K562 (cell line): ENCODE measurements around the gene LGI4. TPM values are rescaled to one million over a fixed set of nuclear protein-coding genes. Genes with fewer than 3 reads are reported as not detected.

Source experiments
- ATAC-seq: fragments of 200-7000 bp; cut with Tn5 transposase; 3 replicates; pipeline ENCODE4 v1.9.1; 2020; ENCODE audit warnings: moderate library complexity
- BruUV-seq: library from RNA; stranded (reverse); fragments of 400-500 nt; replicated peaks from 2 replicates; lab custom pipeline; 2021; lab: Mats Ljungman, UMichigan
- CTCF ChIA-PET: fragments of 300-600 bp; formaldehyde crosslinking; extraction: SDS; loops from one replicate; lab custom pipeline; 2021; ENCODE audit warnings: low intra/inter-chr PET ratio; lab: Yijun Ruan, JAX
- POLR2A ChIA-PET: fragments of 300-600, 350-650 bp; sonication (Branson Sonifier 250); formaldehyde crosslinking; extraction: SDS; loops from one replicate; lab custom pipeline; 2021; ENCODE audit warnings: antibody characterized with exemption, inconsistent platforms; lab: Yijun Ruan, JAX
- DNase-seq, 4 experiments: peaks; one replicate each; pipeline versions ENCODE4 v3.0.0 to v3.0.0-alpha.2; 2011 to 2018; ENCODE audit warnings: low spot score in 3 of 4, mixed read lengths in 3 of 4; ENCODE audit errors: extremely low read depth in 1 of 4
- FAIRE-seq: peaks from 2 replicates; lab custom pipeline; 2011; peaks lifted over from hg19 to GRCh38; lab: Jason Lieb, UNC
- H2AFZ ChIP-seq: 2 replicates; pipeline ENCODE4 v1.6.0; 2011; ENCODE audit warnings: low read depth, low read length, control low read depth, inconsistent platforms
- H3K27ac ChIP-seq: fragments of 200-600 bp; 3 replicates; pipeline ENCODE4 v1.8.0; 2011; ENCODE audit warnings: low read depth, mild to moderate bottlenecking, control low read depth, inconsistent platforms, low read length, moderate library complexity, mixed read lengths; ENCODE audit errors: extremely low read depth
- H3K27me3 ChIP-seq, 2 experiments: fragments of 300-600 bp in 1 of 2; 2 replicates in 1 of 2; 3 replicates in 1 of 2; pipeline versions ENCODE4 v1.6.0 to v1.8.0; 2011; ENCODE audit warnings: inconsistent platforms in 2 of 2, low read length in 2 of 2, mild to moderate bottlenecking in 1 of 2, mixed read lengths in 1 of 2, moderate library complexity in 1 of 2; ENCODE audit not compliant: control insufficient read depth in 2 of 2, insufficient read depth in 2 of 2
- H3K36me3 ChIP-seq: fragments of 300-600 bp; 3 replicates; pipeline ENCODE4 v1.8.0; 2011; ENCODE audit warnings: mild to moderate bottlenecking, low read length, inconsistent platforms; ENCODE audit not compliant: control insufficient read depth, insufficient read depth
- H3K4me1 ChIP-seq, 2 experiments: fragments of 200-600 bp in 1 of 2; replicated peaks in 1 of 2; 2 replicates in 1 of 2; 3 replicates in 1 of 2; pipeline versions ENCODE4 v1.5.1 to v1.8.0; 2011; ENCODE audit warnings: inconsistent platforms in 2 of 2, low read length in 2 of 2, mild to moderate bottlenecking in 1 of 2, mixed read lengths in 1 of 2, moderate library complexity in 1 of 2; ENCODE audit not compliant: control insufficient read depth in 2 of 2, insufficient read depth in 2 of 2
- H3K4me2 ChIP-seq: 2 replicates; pipeline ENCODE4 v1.6.1; 2011; ENCODE audit warnings: low read length, control low read depth, inconsistent platforms, mixed read lengths; ENCODE audit not compliant: insufficient read depth
- H3K4me3 ChIP-seq: fragments of 200-600 bp; sonication (generic), shearing (Covaris generic); 2 replicates; pipeline ENCODE4 v1.5.1; 2016; ENCODE audit warnings: control low read depth, inconsistent platforms
- H3K79me2 ChIP-seq: fragments of 200-600 bp; 3 replicates; pipeline ENCODE4 v1.8.0; 2011; ENCODE audit warnings: low read length, inconsistent platforms; ENCODE audit not compliant: control insufficient read depth, insufficient read depth
- H3K9ac ChIP-seq, 2 experiments: 2 replicates each; pipeline versions ENCODE4 v1.6.0 to v1.6.1; 2011; ENCODE audit warnings: low read depth in 2 of 2, low read length in 2 of 2, control low read depth in 1 of 2, inconsistent platforms in 1 of 2, mild to moderate bottlenecking in 1 of 2, mixed read lengths in 1 of 2; ENCODE audit not compliant: insufficient read depth in 1 of 2
- H3K9me1 ChIP-seq: one replicate; pipeline ENCODE4 v1.6.0; 2011; ENCODE audit warnings: inconsistent platforms, mild to moderate bottlenecking, low read length, moderate library complexity; ENCODE audit not compliant: control insufficient read depth, insufficient read depth
- H3K9me3 ChIP-seq: replicated peaks from 2 replicates; pipeline ENCODE4 v1.5.1; 2011; ENCODE audit warnings: low read depth, low read length, inconsistent platforms; ENCODE audit not compliant: control insufficient read depth, insufficient read depth
- H4K20me1 ChIP-seq: replicated peaks from 2 replicates; pipeline ENCODE4 v1.6.1; 2011; ENCODE audit warnings: low read length, inconsistent platforms, mixed read lengths; ENCODE audit not compliant: control insufficient read depth, insufficient read depth
- ADNP ChIP-seq: fragments of 200-800 bp; sonication (Bioruptor generic); IDR thresholded peaks from 2 replicates; pipeline ENCODE4 v1.6.1; 2016; ENCODE audit warnings: missing genetic modification characterization, missing compliant biosample characterization
- BCOR ChIP-seq: fragments of 450-650 bp; IDR thresholded peaks from 2 replicates; pipeline ENCODE4 v1.6.1; 2016
- CBFA2T2 ChIP-seq: fragments of 450-650 bp; conservative IDR thresholded peaks from 2 replicates; pipeline ENCODE4 v1.6.1; 2017; ENCODE audit warnings: mild to moderate bottlenecking
- CBX3 ChIP-seq, 2 experiments: IDR thresholded peaks; 1 replicate in 1 of 2; 2 replicates in 1 of 2; pipeline ENCODE4 v1.6.1; 2012; ENCODE audit warnings: inconsistent platforms in 2 of 2, low read length in 2 of 2, borderline replicate concordance in 1 of 2, control low read depth in 1 of 2
- MIER1 ChIP-seq: fragments of 450-650 bp; IDR thresholded peaks from 2 replicates; pipeline ENCODE4 v1.6.1; 2016; ENCODE audit warnings: antibody characterized with exemption, mild to moderate bottlenecking, low read depth
- NR4A1 ChIP-seq, 2 experiments: fragments of 250-450 bp in 1 of 2; fragments of 450-650 bp in 1 of 2; sonication (Bioruptor Pico) in 1 of 2; IDR thresholded peaks; 2 replicates each; pipeline versions ENCODE4 v1.4.0 to v1.6.1; 2016 to 2020; ENCODE audit warnings: mild to moderate bottlenecking in 2 of 2, missing compliant biosample characterization in 1 of 2, missing genetic modification characterization in 1 of 2, moderate library complexity in 1 of 2
- RBM25 ChIP-seq: fragments of 200-400 bp; formaldehyde crosslinking; IDR thresholded peaks from 2 replicates; pipeline ENCODE4 v1.6.1; 2018; ENCODE audit warnings: low read length, low read depth, moderate library complexity; ENCODE audit not compliant: severe bottlenecking
- ZNF280B ChIP-seq: fragments of 250-450 bp; sonication (Bioruptor Pico); IDR thresholded peaks from 2 replicates; pipeline ENCODE4 v1.5.1; 2021; ENCODE audit warnings: mild to moderate bottlenecking
- WGBS: fragments of 100-300 bp; shearing (Covaris generic); methylation state at CpG from one replicate; pipeline ENCODE4 v1.1.6; 2016; ENCODE audit warnings: low coverage, mixed read lengths; ENCODE audit not compliant: insufficient coverage; ENCODE audit errors: missing lambda C conversion rate; 5-methylcytosine and 5-hydroxymethylcytosine counted together
- in situ Hi-C: fragments of 300-500 bp; cut with MboI; formaldehyde crosslinking; loops from 4 replicates; pipeline ENCODE4 v1.15.0; 2018; ENCODE audit warnings: inconsistent platforms, mixed read lengths
- intact Hi-C: fragments of 100-400 bp; cut with micrococcal nuclease; formaldehyde crosslinking; loops from 2 replicates; pipeline ENCODE4 v1.14.2; 2022
- polyA plus RNA-seq, 8 experiments: library from polyadenylated mRNA; depleted of rRNA in 4 of 8; stranded (reverse) in 5 of 8; unstranded in 3 of 8; fragments of >200 nt; fragmentation: Nextera tagmentation in 2 of 8; fragmentation: Illumina TruSeq in 1 of 8; extraction: Ambion mirVana in 2 of 8; extraction: Trizol in 1 of 8; gene quantifications; 2 replicates each; pipeline versions ENCODE4 v1.2.1 to v1.2.3, GENCODE V29; 2011 to 2014; ENCODE audit warnings: inconsistent platforms in 1 of 8, missing spikeins in 1 of 8
- total RNA-seq, 7 experiments: library from RNA; depleted of rRNA in 6 of 7; stranded (reverse); fragments of >200 nt in 6 of 7; fragmentation: Illumina TruSeq in 2 of 7; extraction: Trizol in 2 of 7; gene quantifications; 2 replicates each; pipeline versions ENCODE4 v1.2.1 to v1.2.3, GENCODE V29; 2011 to 2021; ENCODE audit warnings: low replicate concordance in 1 of 7

LGI4 gene
- total and polyA plus RNA-seq, 9 of the 15 experiments (the other 6 are each of a cell fraction or from before 2014, with no cell fraction given) = 0.14 to 0.30 (median 0.24) TPM; not detected in 4

GRCh38 chr19:35160629-35161433 lies 26.0 kb upstream of the LGI4 start (continued):
- TF ChIP-seq ZNF280B (CRISPR knock-in tag) (no peak), ADNP (tag) (0 out of 2 replicates have a peak, but pooled peaks have one; percentile 26), CBX3 (IDR thresholded peaks at IDR 0.05; ENCODE audit: borderline replicate concordance in 1 of 2, low read length in 2 of 2) (0 out of 3 replicates have a peak, but pooled peaks of 1 of the 2 experiments have one; percentile 48)
- TF ChIP-seq, all 486 proteins: peak for 4

- Histone ChIP-seq H3K9me3 (no peaks in the 10 kb centered on the region), H3K9me1 (no peaks in the 10 kb centered on the region), H3K4me2 (no peak overlapping the region), H3K27ac (no peak overlapping the region), H3K27me3 (no peaks in the 10 kb centered on the region), H3K4me3 (no peak overlapping the region), H3K36me3 (peaks cover 92% of the 10 kb centered on the region), H3K79me2 (peaks cover 65% of the 10 kb centered on the region), H3K9ac (no peak overlapping the region), H2AFZ (no peak overlapping the region), H3K4me1 (peaks cover 38 to 48% of the 10 kb centered on the region in 2 experiments), H4K20me1 (no peaks in the 10 kb centered on the region)
- no peak for FAIRE-seq
- in situ Hi-C loops = no loop called here
- no peak for TF ChIP-seq NR4A1 (CRISPR knock-in tag; IDR thresholded peaks at IDR 0.05)
- no peak for TF ChIP-seq NR4A1 (tag; IDR thresholded peaks at IDR 0.05)
- peak; percentile 61 for TF ChIP-seq RBM25
- TF ChIP-seq ADNP (tag) = peak; percentile 34; the same call in 1 of the 2 replicates
- TF ChIP-seq BCOR = peak; percentile 55
- no peak for TF ChIP-seq MIER1
- TF ChIP-seq CBFA2T2 = no peak
- ChIA-PET POLR2A (interaction anchor here (0.8 to 1.1 kb wide), 2 partner anchors 15 to 18 kb away, joined by 3 read pairs; no protein-coding TSS in a partner anchor), CTCF (no interaction called here)
- DNase-seq = no peak
- ATAC-seq = no peak
- WGBS = 89% methylated on average over 8 of the region's 8 CpGs
- intact Hi-C loops = loop anchor here (5.0 kb wide), 1 partner anchor 108 kb away; the partner anchor contains the start of gene USF2
- BruUV-seq = no TSS peak
These were observed 24.7 kb upstream of the LGI4 start for GRCh38 chr19:35159606-35160005.
